HG03558 (cell line): ENCODE results near the gene LRP6.
"Not testable (repeated sequence)": the region's sequence is repeated elsewhere in the genome, so short reads cannot be mapped to it uniquely, and the experiment has no call there.

Experiments used
- ATAC-seq: cut with Tn5 transposase; IDR thresholded peaks from one replicate; pipeline ENCODE4 v1.9.1; 2021; ENCODE audit warnings: moderate number of reproducible peaks; ENCODE audit not compliant: unreplicated experiment; ENCODE audit errors: extremely low read depth

Gene LRP6

GRCh38 chr12:12133259-12133658 lies 133.6 kb downstream of the LRP6 start:
- no peak for ATAC-seq

GRCh38 chr12:12128670-12129069 lies 138.2 kb downstream of the LRP6 start:
- ATAC-seq: no peak

- no peak for ATAC-seq
These were observed 139.5 kb downstream of the LRP6 start for GRCh38 chr12:12127304-12127703.

- ATAC-seq: no peak
These were observed 140.3 kb downstream of the LRP6 start for GRCh38 chr12:12126551-12126950.

GRCh38 chr12:12123036-12123604 lies 143.7 kb downstream of the LRP6 start:
- ATAC-seq: no peak

- no peak for ATAC-seq
These were observed 145.8 kb downstream of the LRP6 start for GRCh38 chr12:12121061-12121460.

- no peak for ATAC-seq
These were observed 150.2 kb downstream of the LRP6 start for GRCh38 chr12:12116677-12117076.

- no peak for ATAC-seq
These were observed 151.3 kb downstream of the LRP6 start for GRCh38 chr12:12115514-12115913.

- not testable (repeated sequence) for ATAC-seq
These were observed 155.8 kb downstream of the LRP6 start for GRCh38 chr12:12110923-12111555.

- no peak for ATAC-seq
These were observed 158.3 kb downstream of the LRP6 start for GRCh38 chr12:12108441-12109058.

GRCh38 chr12:12107678-12108077 lies 159.2 kb downstream of the LRP6 start:
- ATAC-seq: no peak

GRCh38 chr12:12099102-12099501 lies 167.7 kb downstream of the LRP6 start:
- no peak for ATAC-seq

- no peak for ATAC-seq
These were observed 168.2 kb downstream of the LRP6 start for GRCh38 chr12:12098691-12099015.

- ATAC-seq: no peak
These were observed 168.8 kb downstream of the LRP6 start for GRCh38 chr12:12097891-12098690.

- no peak for ATAC-seq
These were observed 171.8 kb downstream of the LRP6 start for GRCh38 chr12:12095021-12095420.

- ATAC-seq: no peak
These were observed 172.4 kb downstream of the LRP6 start for GRCh38 chr12:12094481-12094880.

- no peak for ATAC-seq
These were observed 174.7 kb downstream of the LRP6 start for GRCh38 chr12:12091977-12092663.

- ATAC-seq: no peak
These were observed 175.8 kb downstream of the LRP6 start for GRCh38 chr12:12091071-12091470.

- ATAC-seq: no peak
These were observed 178.1 kb downstream of the LRP6 start for GRCh38 chr12:12088761-12089160.

- ATAC-seq: no peak
These were observed 178.7 kb downstream of the LRP6 start for GRCh38 chr12:12088147-12088546.

GRCh38 chr12:12087693-12088034 lies 179.2 kb downstream of the LRP6 start:
- ATAC-seq: no peak
